ENCODE measurements around the gene EIF3CL.
"Not testable (repeated sequence)": the region's sequence is repeated elsewhere in the genome, so short reads cannot be mapped to it uniquely, and the experiment has no call there.

Gene EIF3CL, protein sequence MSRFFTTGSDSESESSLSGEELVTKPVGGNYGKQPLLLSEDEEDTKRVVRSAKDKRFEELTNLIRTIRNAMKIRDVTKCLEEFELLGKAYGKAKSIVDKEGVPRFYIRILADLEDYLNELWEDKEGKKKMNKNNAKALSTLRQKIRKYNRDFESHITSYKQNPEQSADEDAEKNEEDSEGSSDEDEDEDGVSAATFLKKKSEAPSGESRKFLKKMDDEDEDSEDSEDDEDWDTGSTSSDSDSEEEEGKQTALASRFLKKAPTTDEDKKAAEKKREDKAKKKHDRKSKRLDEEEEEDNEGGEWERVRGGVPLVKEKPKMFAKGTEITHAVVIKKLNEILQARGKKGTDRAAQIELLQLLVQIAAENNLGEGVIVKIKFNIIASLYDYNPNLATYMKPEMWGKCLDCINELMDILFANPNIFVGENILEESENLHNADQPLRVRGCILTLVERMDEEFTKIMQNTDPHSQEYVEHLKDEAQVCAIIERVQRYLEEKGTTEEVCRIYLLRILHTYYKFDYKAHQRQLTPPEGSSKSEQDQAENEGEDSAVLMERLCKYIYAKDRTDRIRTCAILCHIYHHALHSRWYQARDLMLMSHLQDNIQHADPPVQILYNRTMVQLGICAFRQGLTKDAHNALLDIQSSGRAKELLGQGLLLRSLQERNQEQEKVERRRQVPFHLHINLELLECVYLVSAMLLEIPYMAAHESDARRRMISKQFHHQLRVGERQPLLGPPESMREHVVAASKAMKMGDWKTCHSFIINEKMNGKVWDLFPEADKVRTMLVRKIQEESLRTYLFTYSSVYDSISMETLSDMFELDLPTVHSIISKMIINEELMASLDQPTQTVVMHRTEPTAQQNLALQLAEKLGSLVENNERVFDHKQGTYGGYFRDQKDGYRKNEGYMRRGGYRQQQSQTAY

DNA sequence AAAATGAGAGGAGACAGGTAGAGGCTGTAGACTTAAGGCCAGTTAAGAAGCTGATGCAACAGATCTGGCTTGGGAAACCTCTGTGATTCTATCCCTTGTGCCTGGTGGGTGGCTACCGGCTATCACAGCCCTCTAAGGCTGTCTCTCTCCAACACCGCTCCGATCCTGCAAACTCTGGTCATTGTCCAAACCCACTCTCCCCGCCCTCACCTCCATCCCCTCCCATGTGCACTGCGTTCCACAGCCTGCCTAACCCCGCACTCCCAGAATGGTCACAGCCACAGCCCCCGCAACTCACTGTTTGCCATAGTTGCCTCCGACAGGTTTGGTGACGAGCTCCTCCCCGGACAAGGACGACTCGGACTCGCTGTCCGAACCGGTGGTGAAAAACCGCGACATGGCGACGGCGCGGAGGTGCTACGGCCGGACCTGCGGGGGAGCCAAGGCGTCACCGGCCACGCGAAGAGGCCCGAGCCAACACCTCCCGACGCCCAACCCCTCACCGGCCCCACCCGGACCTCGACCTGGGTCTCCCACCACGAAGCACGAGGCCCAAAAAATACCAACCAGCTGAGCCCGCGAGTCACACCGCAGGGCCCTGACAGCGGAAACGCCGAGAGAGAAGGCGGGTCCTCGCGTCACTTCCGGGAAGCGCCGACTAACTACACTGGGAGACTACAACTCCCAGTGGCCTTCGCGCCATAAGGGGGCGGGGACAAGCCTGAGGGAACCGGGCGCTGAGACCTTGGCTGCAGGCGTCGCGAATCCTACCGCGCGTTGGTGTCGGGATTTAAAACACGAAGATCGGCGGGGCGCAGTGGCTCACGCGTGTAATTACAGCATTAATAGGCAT is at the start of gene EIF3CL:
Gene EIF3CL, minus strand, starts transcription at position 622 of the 853 bp plus-strand sequence. Its CDS starts 223 bp downstream, at position 399.
- not testable (repeated sequence) for DNase-seq

DNA sequence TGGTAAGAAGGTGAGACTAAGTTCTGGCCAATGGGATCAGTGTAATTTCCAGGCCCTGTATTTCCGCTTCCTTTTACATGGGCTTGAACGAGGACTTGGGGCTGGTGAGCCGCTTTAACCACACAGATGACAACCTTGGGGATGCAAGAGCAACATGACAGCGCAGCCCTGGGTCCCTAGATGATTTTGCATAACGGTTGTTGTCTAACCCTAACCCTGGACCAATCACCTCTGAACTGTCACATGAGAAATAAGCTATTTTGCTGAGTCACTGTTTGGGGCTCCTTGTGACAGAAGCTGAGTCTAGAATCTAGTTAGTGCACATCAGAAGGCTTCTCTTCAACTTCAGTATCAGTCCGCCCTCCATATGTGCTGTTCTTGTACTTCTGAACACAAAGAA is 43.4 kb upstream of the EIF3CL start:
- not testable (repeated sequence) for DNase-seq

DNA sequence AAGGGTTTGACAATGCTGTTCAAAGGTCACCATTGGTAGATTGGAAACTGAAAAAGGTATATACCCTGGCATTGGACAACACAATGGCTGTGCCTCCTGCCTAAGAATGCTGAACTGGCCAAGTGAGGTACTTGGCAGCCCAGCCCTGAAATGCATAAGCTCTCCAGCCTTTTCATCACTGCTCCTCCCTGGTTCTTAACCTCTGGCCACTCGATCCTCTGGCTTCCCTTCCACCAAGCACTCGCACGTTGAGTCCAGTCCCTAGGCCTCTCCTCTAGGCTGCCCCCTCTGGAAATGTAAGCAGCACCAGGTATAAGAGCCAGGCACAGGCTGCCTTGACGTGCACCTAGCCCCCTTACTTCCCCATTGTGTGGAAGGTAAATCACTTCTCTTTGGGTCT is 42.7 kb upstream of the EIF3CL start:
- DNase-seq: not testable (repeated sequence)

DNA sequence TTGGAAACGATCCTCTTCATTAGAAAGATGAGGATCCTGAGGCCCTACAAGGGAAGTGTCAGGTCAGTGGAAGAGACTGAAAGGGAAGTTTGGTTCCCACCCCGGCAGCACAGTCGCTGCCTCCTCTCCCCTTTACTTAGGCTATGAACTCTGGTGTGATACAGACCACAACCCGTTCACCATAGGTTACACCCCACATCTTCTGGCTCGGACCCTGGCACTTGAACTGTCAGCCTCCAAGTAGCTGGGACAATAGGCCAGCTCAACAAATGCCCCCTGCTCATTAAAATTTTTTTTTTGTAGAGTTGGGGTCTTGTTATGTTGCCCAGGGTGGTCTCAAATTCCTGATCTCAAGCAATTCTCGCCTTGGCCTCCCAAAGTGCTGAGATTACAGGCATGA is 40.3 kb upstream of the EIF3CL start:
- DNase-seq: not testable (repeated sequence)

DNA sequence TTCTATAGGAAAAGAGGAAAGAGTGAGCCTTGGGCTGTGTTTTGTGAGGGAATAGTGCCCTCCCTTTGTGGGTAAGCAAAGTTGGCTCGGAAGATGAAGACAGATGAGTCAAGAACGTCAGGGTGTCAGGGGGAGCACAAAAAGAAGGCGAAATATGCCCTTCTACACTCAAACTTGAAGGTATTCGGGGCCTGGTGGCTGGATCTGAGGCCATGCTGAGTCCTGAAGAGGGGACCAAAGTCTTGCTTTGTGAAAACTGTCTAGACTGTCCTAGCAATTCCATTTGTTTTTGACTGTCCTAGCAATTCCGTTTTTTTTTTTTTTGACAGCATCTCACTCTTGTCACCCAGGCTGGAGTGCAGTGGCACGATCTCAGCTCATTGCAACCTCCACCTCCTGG is 35.3 kb upstream of the EIF3CL start:
- not testable (repeated sequence) for DNase-seq

DNA sequence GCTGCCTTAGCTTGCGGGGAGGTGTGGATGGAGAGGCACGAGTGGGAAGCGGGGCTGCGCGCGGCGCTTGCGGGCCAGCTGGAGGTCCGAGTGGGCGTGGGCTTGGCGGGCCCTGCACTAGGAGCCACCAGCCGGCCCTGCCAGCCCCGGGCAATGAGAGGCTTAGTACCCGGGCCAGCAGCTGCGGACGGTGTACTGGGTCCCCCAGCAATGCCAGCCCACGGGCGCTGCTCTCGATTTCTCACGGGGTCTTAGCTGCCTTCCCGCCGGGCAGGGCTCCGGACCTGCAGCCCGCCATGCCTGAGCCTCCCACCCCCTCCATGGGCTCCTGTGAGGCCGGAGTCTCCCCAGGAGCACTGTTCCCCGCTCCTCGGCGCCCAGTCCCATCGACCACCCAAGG is 31.7 kb upstream of the EIF3CL start:
- not testable (repeated sequence) for DNase-seq

DNA sequence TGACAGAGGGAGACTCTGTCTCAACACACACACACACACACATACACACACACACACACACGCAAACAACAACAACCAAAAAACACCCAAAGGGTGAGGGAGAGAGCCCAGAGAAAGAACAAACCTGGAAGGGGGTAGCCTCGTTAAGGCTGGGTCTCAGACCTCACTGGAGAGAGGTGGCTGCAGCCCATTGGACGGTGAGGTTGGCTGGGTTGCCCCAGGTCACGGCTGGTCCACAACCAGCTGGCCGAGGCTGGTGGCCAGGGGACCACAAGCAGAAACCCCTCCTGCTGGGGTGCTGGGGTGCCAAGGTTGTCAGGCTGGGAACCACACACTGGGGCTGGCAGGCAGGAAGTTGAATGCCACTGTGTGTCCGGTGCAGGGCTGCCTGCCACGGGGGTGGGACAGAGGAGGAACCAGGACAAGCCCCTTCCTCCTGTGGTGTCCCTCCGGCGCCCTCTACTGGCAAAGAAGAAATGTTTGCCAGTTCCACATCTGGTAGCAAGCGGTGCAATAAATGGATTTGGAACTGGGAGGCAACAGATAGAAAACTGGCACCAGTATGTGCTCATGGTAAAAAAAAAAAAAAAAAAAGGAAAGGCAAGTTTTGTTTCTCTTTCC is 22.5 kb upstream of the EIF3CL start:
- DNase-seq: not testable (repeated sequence)

DNA sequence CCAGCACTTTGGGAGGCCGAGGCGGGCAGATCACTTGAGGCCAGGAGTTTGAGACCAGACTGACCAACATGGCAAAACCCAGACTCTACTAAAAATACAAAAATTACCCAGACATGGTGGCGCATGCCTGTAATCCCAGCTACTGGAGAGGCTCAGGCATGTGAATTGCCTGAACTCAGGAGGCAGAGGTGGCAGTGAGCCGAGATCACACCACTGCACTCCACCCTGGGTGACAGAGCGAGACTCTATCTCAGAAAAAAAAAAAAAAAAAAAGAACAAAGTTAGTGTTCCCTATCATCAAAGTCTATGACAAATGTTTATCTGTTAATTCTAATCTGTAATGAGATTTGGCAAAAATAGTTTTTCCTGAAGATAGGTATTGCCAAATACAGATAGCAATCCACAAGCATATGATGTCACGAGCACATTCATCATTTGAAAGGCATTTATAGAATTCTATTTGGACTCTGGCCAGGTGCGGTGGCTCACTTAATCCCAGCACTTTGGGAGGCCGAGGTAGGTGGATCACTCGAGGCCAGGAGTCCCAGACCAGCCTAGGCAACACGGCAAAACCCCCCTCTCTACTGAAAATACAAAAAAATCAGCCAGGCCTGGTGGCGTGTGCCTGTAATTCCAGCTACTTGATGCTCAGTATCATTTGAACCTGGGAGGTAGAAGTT is 17.6 kb upstream of the EIF3CL start:
- DNase-seq: not testable (repeated sequence)

DNA sequence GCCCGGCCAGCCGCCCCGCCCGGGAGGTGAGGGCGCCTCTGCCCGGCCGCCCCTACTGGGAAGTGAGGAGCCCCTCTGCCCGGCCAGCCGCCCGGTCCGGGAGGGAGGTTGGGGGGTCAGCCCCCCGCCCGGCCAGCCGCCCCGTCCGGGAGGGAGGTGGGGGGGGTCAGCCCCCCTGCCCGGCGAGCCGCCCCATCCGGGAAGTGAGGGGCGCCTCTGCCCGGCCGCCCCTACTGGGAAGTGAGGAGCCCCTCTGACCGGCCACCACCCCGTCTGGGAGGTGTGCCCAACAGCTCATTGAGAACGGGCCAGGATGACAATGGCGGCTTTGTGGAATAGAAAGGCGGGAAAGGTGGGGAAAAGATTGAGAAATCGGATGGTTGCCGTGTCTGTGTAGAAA is 13.4 kb upstream of the EIF3CL start:
- DNase-seq: not testable (repeated sequence)

DNA sequence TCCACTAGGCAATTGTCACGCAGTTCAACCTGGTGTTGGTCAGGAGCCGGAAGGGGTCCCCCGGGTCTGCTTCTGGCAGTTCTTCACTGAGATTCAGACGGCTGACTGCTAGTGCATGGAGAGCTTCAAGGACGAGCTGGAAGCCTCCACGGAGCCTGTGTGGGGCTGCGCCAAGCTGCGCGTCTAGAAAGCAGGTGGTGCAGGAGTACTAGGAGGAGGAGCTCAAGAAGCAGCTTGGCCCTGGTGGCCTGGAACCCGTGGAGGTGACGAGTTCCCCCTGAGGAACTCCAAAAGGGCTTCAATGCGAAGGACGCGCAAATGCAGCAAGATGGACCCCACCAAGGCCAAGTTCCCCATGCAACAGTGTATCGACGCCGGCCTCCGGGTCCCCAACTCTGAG is 10.9 kb upstream of the EIF3CL start:
- not testable (repeated sequence) for DNase-seq

DNA sequence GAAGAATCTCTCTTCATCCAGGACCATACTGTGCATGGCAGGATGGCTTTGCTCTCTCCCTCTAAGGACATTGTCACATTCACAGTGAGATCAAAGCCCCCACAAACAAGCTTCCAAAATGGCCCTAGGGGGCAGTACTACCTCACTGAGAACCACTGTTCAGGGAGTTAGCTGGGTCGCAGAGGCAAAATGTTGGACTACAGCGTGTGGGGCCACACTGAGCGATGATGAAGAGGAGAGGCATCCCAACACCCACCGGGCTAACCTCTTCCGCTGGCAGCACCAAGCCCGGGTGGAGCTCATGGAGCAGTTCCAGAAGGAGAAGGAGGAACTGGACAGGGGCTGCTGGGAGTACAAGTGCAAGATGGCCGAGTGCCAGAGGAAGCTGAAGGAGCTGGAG is 9.9 kb upstream of the EIF3CL start:
- not testable (repeated sequence) for DNase-seq

DNA sequence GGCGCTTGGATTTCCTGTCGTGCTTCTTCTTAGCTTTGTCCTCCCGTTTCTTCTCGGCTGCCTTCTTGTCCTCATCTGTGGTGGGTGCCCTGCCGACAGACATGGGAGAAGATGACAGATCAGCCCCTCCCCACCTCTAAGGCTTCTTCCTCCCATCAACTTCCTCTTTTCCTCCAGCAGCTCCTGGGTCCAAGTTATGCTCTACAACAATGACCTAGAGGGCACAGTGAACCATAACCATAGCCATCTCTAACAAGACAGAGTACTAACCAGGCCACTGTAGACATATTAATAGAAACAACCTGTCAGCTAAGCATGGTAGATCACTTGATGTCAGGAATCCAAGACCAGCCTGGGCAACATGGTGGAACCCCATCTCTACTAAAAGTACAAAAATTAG is 11.6 kb downstream of the EIF3CL start:
- DNase-seq: not testable (repeated sequence)

DNA sequence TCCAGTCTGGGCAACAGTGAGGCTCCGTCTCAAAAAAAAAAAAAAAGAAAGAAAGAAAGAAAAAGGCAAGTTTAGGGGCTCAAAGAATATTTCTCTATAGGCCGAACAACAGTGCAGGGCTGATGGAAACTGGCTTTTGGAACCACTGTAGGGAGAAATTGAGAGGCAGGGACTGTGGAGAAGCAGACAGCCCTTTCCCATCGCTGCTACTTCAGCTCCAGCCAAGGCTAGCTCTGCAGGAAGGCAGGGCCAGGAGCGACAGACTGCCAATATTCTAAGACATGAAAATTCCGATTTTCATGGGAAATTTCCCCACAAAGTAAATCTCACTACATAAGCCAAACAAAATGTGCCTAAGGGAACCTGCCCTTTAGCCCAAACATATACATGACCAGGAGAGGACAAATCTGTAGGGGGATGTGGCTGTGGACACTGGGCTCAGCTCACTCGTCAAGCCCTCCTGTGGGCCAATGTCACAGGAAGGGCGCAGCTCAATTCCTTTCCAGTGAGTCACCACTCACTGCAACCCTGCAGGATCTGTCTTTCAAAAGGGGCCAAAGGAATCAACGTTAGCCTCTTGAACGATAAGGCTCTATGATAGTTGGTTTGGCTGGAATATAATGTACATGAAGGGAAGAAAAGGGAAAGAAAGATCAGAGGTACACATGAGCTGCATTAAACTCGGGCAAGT is 21.3 kb downstream of the EIF3CL start:
- DNase-seq: not testable (repeated sequence)

DNA sequence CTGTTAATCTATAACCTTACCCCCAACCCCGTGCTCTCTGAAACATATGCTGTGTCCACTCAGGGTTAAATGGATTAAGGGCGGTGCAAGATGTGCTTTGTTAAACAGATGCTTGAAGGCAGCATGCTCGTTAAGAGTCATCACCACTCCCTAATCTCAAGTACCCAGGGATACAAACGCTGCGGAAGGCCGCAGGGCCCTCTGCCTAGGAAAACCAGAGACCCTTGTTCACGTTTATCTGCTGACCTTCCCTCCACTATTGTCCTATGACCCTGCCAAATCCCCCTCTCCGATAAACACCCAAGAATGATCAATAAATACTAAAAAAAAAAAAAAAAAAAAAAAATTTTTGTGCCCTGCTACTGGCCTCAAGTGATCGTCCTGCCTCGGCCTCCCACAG is 25.8 kb downstream of the EIF3CL start:
- DNase-seq: not testable (repeated sequence)

DNA sequence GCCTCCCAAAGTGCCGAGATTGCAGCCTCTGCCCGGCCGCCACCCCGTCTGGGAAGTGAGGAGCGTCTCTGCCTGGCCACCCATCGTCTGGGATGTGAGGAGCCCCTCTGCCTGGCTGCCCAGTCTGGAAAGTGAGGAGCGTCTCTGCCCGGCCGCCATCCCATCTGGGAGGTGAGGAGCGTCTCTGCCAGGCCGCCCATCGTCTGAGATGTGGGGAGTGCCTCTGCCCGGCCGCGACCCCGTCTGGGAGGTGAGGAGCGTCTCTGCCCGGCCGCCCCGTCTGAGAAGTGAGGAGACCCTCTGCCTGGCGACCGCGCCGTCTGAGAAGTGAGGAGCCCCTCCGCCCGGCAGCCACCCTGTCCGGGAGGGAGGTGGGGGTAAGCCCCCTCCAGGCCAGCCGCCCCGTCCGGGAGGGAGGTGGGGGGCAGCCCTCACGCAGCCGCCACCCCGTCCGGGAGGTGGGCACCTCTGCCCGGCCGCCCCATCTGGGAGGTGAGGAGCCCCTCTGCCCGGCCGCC is 26.5 kb downstream of the EIF3CL start:
- DNase-seq: not testable (repeated sequence)

DNA sequence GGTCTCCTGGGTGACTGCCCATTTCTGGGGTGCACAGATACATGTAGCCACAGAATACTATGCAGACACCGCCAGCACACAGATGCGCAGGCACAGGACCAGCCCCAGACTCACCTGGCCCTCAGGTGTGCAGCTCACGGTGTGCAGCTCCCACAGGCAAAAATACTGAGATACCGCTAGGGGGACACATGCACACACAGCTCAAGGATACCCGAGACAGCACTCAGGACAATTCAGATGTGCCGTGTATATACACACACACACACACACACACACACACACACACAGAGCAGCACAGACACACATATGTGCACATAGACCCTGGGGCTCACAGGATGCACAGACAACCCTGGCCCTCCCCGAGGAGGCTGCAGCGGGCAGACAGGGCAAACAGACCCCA is 28.5 kb downstream of the EIF3CL start:
- DNase-seq: not testable (repeated sequence)

DNA sequence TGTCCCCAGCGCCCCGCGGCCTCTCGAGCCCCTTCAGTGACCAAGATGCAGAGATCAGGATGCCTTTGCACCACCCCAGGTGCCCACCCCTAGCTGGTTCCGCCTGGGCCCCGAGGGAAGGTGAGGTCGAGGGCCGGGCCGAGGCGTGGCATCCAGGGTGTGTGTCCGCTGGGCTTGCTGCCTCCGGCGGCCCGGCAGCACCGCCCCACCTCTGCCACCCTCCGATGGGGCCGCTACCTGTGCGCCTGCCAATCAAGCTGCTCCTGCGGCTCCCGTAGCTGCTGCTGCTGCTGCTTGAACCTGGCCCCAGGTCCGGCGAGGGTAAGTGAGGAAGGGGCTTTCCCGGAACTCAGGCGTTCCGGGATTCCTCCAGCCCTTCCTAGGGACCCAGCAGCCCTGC is 29.4 kb downstream of the EIF3CL start:
- DNase-seq: not testable (repeated sequence)

DNA sequence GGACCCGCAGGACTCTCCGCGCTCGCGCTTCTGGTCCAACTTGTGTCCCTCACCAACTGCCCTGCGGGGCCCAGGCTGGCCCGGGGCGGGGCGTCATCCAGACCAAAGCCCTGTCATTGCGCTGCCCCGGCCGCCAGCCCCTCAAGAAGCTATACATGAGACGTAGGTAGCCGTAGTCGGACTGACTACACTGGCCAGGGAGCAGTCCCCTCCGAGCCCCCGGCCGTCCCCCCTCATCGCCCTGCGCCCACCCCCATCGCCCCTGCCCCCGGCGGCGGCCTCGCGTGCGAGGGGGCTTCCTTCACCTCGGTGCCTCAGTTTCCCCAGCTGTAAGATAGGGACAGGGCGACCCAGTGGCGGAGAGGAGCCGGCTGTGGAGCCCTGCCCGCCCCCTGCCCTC is 35.7 kb downstream of the EIF3CL start:
- not testable (repeated sequence) for DNase-seq

DNA sequence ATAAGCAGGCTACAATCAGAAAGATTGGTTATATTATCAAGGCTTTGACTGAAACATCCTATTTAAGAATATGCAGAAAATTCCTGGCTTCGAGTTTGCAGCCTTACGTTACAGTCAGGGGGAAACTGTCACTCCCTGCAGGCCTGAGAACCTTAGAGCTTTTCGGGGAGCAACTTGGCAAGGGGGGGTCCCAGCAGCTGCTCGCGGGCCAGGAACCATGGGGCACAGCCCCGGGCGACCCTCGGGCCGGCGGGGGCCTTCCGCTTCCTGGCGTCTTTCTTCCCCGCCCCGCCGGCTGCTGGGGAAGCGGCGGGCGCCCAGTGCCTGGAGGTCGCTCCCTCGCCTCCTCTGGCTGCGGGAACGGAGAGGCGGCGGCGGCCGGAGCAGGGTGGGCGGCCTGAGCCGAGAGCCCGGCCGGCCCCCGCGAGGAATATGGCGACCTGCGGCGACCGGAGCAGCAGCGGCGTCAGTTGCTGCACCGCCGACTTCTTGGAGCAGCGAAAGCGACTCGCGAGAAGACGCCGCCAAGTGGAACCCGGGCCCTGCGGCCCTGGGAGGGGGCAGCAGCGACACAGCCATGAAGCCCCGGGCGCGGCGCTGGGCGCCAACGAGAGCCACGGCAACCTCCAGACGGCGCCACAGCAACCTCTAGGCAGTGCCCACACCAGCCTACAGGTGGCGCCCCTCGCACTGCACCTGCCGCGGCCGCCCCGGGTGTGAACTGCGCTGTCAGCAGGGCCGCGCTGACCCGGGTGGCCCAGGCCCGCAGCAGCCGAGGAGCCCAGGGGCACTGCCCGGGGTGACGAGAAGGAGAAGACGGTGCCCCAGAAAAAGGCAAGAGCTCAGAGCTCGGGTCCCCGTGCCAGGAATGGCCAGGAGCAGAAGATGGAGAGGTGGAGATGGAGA is 39.1 kb downstream of the EIF3CL start:
- DNase-seq: not testable (repeated sequence)

DNA sequence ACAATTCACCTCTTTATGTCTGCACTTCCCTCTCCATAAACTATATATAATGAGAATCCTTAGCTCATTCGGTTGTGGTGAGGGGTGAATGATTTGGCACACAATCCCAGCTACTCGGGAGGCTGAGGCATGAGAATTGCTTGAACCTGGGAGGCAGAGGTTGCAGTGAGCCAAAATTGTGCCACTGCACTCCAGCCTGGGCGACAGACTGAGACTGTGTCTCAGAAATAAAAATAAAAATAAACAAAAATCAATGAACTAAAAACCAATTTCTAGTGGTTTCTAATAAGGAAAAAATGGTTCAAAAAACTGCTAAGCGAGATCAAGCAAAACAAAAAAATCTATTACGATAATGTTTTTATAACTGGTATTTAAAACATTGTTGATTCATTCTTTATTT is 40.2 kb downstream of the EIF3CL start, which contains the start of gene NPIPB6:
Gene NPIPB6, minus strand, starts transcription at position 101 of the 400 bp plus-strand sequence. CDS start 686 bp downstream, outside the sequence.
- DNase-seq: not testable (repeated sequence)
